Measurements from ENCODE around the gene ADAMTSL1. TPM values are rescaled to one million over a fixed set of nuclear protein-coding genes. Genes with fewer than 3 reads are reported as not detected.

Gene ADAMTSL1
- total and polyA plus RNA-seq, 2 of the 13 experiments (the other 11 are each of a cell fraction or from before 2014, with no cell fraction given), result not detected

DNA sequence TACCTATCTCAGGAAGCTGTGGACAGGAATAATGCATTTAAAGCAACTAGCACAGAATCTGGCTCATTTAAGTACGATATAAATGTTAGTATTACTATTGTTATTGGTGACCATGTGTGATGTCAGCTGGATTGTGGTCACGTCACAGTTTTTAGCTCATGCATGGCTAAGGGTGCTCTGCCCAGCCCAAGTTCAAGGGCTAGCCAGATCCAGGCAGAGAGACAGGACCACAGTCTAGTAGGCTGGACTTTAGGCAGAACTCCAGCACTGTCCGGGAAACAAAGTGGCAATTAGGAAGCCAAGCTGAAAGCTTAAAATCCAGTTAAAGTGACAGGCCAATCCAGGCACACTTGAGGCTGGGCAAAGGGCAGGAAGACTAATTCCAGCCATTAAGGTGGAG, 273.6 kb downstream of the ADAMTSL1 start:
- DNase-seq (ENCODE audit: low spot score) (no peak), ATAC-seq (no peak), FAIRE-seq (no peak)
- no TSS peak for BruUV-seq (replicated peaks)
- H3K27ac ChIP-seq (ENCODE audit: extremely low read length, insufficient read depth, low read length), result no peak overlapping the region
- no peaks in the 10 kb centered on the region for H3K9me3 ChIP-seq (ENCODE audit: low read length)
- H3K4me3 ChIP-seq (replicated peaks in 1 of 3; ENCODE audit: insufficient read depth in 1 of 3, low read depth in 2 of 3, low read length in 3 of 3), result no peak overlapping the region
- no peaks in the 10 kb centered on the region for H3K27me3 ChIP-seq (ENCODE audit: control insufficient read depth in 1 of 2, insufficient read depth in 2 of 2, low read length in 2 of 2)
- no peaks in the 10 kb centered on the region for H3K36me3 ChIP-seq (replicated peaks in 1 of 2; ENCODE audit: control insufficient read depth in 1 of 2, insufficient read depth in 2 of 2, low read length in 2 of 2)
- no peak overlapping the region for H3K9ac ChIP-seq (ENCODE audit: insufficient read depth, low read depth, low read length)
- no peaks in the 10 kb centered on the region for H3K4me1 ChIP-seq (ENCODE audit: insufficient read depth, low read length)
- ChIA-PET CTCF (ENCODE audit: low intra/inter-chr PET ratio, low total read pairs) (no interaction called here), POLR2A (no interaction called here)
- no peak overlapping the region for H3K4me2 ChIP-seq (ENCODE audit: low read depth, low read length)
- H2AFZ ChIP-seq (ENCODE audit: low read length), result no peak overlapping the region
- WGBS (ENCODE audit: low lambda C conversion rate), result 5% methylated on average over 3 of the region's 3 CpGs
- H3K79me2 ChIP-seq (ENCODE audit: insufficient read depth, low read length), result no peaks in the 10 kb centered on the region
- TF ChIP-seq CENPX (CRISPR knock-in tag; IDR thresholded peaks at IDR 0.05) (no peak), CREB1 (IDR thresholded peaks at IDR 0.05) (peak; percentile 74), CREB1 (CRISPR knock-in tag; IDR thresholded peaks at IDR 0.05) (no peak)
- TF ChIP-seq, protein P1, sequence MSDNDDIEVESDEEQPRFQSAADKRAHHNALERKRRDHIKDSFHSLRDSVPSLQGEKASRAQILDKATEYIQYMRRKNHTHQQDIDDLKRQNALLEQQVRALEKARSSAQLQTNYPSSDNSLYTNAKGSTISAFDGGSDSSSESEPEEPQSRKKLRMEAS (IDR thresholded peaks at IDR 0.05), result no peak
- H4K20me1 ChIP-seq (ENCODE audit: insufficient read depth, low read length), result no peaks in the 10 kb centered on the region
- in situ Hi-C loops (cut with HindIII; ENCODE audit: extremely low pct_ligation_motif_present, low pct_unique_long_range_greater_than_20kb), result no loop called here
- intact Hi-C loops (cut with micrococcal nuclease; ENCODE audit: unreplicated experiment), result no loop called here

DNA sequence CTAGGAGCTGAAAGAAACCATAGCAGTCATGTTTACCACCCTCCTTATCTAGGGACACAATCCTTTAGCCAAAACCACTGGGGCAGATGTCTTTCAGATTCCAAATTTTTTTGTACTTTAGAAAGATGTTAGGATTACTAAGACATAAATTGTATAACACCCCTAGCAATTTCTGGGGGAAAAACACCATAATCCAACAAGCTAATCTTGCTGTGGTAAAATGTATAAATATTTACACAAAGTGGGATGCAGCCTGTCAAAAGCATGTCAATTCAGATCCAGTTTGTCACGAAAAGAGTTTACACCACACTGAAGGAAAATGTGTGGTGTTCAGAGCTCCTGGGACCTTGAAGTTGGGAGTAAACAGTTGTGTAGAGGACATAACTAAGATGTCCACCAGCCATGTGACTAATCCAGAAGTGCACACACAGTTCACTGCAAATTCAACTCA, 274.3 kb downstream of the ADAMTSL1 start:
- Histone ChIP-seq H3K79me2 (ENCODE audit: insufficient read depth, low read length) (no peaks in the 10 kb centered on the region), H2AFZ (ENCODE audit: low read length) (no peak overlapping the region), H3K4me3 (replicated peaks in 1 of 3; ENCODE audit: insufficient read depth in 1 of 3, low read depth in 2 of 3, low read length in 3 of 3) (no peak overlapping the region), H3K27me3 (ENCODE audit: control insufficient read depth in 1 of 2, insufficient read depth in 2 of 2, low read length in 2 of 2) (no peaks in the 10 kb centered on the region), H3K27ac (ENCODE audit: extremely low read length, insufficient read depth, low read length) (no peak overlapping the region), H3K9me3 (ENCODE audit: low read length) (no peaks in the 10 kb centered on the region), H3K4me1 (ENCODE audit: insufficient read depth, low read length) (no peaks in the 10 kb centered on the region), H3K36me3 (replicated peaks in 1 of 2; ENCODE audit: control insufficient read depth in 1 of 2, insufficient read depth in 2 of 2, low read length in 2 of 2) (no peaks in the 10 kb centered on the region), H4K20me1 (ENCODE audit: insufficient read depth, low read length) (no peaks in the 10 kb centered on the region), H3K4me2 (ENCODE audit: low read depth, low read length) (no peak overlapping the region), H3K9ac (ENCODE audit: insufficient read depth, low read depth, low read length) (no peak overlapping the region)
- DNase-seq (ENCODE audit: low spot score) (no peak), FAIRE-seq (no peak), ATAC-seq (no peak)
- 0% methylated on average over 1 of the region's 1 CpG for WGBS (ENCODE audit: low lambda C conversion rate)
- in situ Hi-C loops (cut with HindIII; ENCODE audit: extremely low pct_ligation_motif_present, low pct_unique_long_range_greater_than_20kb) (no loop called here), intact Hi-C loops (cut with micrococcal nuclease; ENCODE audit: unreplicated experiment) (no loop called here)
- ChIA-PET CTCF (ENCODE audit: low intra/inter-chr PET ratio, low total read pairs) (no interaction called here), POLR2A (no interaction called here)
- BruUV-seq (replicated peaks), result no TSS peak
- no peak for TF ChIP-seq CHD2 (IDR thresholded peaks at IDR 0.05; ENCODE audit: low read depth, low read length)
- TF ChIP-seq, protein P2, sequence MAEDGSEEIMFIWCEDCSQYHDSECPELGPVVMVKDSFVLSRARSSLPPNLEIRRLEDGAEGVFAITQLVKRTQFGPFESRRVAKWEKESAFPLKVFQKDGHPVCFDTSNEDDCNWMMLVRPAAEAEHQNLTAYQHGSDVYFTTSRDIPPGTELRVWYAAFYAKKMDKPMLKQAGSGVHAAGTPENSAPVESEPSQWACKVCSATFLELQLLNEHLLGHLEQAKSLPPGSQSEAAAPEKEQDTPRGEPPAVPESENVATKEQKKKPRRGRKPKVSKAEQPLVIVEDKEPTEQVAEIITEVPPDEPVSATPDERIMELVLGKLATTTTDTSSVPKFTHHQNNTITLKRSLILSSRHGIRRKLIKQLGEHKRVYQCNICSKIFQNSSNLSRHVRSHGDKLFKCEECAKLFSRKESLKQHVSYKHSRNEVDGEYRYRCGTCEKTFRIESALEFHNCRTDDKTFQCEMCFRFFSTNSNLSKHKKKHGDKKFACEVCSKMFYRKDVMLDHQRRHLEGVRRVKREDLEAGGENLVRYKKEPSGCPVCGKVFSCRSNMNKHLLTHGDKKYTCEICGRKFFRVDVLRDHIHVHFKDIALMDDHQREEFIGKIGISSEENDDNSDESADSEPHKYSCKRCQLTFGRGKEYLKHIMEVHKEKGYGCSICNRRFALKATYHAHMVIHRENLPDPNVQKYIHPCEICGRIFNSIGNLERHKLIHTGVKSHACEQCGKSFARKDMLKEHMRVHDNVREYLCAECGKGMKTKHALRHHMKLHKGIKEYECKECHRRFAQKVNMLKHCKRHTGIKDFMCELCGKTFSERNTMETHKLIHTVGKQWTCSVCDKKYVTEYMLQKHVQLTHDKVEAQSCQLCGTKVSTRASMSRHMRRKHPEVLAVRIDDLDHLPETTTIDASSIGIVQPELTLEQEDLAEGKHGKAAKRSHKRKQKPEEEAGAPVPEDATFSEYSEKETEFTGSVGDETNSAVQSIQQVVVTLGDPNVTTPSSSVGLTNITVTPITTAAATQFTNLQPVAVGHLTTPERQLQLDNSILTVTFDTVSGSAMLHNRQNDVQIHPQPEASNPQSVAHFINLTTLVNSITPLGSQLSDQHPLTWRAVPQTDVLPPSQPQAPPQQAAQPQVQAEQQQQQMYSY (CRISPR knock-in tag; IDR thresholded peaks at IDR 0.05), result no peak
- TF ChIP-seq RELA (CRISPR knock-in tag; IDR thresholded peaks at IDR 0.05), result no peak
- TF ChIP-seq ZNF563 (CRISPR knock-in tag; IDR thresholded peaks at IDR 0.05), result no peak
- no peak for TF ChIP-seq BCL6 (CRISPR knock-in tag; IDR thresholded peaks at IDR 0.05)
- no peak for TF ChIP-seq REPIN1 (CRISPR knock-in tag; IDR thresholded peaks at IDR 0.05; ENCODE audit: borderline replicate concordance, low read depth)
- TF ChIP-seq, protein P3, sequence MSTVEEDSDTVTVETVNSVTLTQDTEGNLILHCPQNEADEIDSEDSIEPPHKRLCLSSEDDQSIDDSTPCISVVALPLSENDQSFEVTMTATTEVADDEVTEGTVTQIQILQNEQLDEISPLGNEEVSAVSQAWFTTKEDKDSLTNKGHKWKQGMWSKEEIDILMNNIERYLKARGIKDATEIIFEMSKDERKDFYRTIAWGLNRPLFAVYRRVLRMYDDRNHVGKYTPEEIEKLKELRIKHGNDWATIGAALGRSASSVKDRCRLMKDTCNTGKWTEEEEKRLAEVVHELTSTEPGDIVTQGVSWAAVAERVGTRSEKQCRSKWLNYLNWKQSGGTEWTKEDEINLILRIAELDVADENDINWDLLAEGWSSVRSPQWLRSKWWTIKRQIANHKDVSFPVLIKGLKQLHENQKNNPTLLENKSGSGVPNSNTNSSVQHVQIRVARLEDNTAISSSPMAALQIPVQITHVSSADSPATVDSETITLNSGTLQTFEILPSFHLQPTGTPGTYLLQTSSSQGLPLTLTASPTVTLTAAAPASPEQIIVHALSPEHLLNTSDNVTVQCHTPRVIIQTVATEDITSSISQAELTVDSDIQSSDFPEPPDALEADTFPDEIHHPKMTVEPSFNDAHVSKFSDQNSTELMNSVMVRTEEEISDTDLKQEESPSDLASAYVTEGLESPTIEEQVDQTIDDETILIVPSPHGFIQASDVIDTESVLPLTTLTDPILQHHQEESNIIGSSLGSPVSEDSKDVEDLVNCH (CRISPR knock-in tag; IDR thresholded peaks at IDR 0.05), result no peak
- TF ChIP-seq ZNF674 (CRISPR knock-in tag; IDR thresholded peaks at IDR 0.05; ENCODE audit: low read depth), result no peak
- no peak for TF ChIP-seq FOXP1 (IDR thresholded peaks at IDR 0.05)
- no peak for TF ChIP-seq FOXP1 (CRISPR knock-in tag; IDR thresholded peaks at IDR 0.05)

Measured in HepG2 (cell line).